NT2/D1 (cell line): ENCODE measurements around the gene ZNF787.

Experiments used
- DNase-seq: peaks from one replicate; pipeline ENCODE4 v3.0.0-alpha.2; 2011; ENCODE audit warnings: low read depth, low spot score
- H3K27me3 ChIP-seq: 2 replicates; pipeline ENCODE4 v1.6.0; 2011; ENCODE audit warnings: mild to moderate bottlenecking; ENCODE audit not compliant: insufficient read length, insufficient read depth
- H3K36me3 ChIP-seq: 2 replicates; pipeline ENCODE4 v1.6.1; 2011; ENCODE audit warnings: mild to moderate bottlenecking, low read length, mixed read lengths; ENCODE audit not compliant: insufficient read depth, insufficient read length
- H3K4me1 ChIP-seq: 2 replicates; pipeline ENCODE4 v1.5.1; 2011; ENCODE audit not compliant: insufficient read depth, insufficient read length
- H3K4me3 ChIP-seq: 2 replicates; pipeline ENCODE4 v1.5.1; 2011; ENCODE audit warnings: low read depth; ENCODE audit not compliant: insufficient read length
- H3K9ac ChIP-seq: 2 replicates; pipeline ENCODE4 v1.6.0; 2011; ENCODE audit warnings: low read depth; ENCODE audit not compliant: insufficient read length
- H3K9me3 ChIP-seq: 2 replicates; pipeline ENCODE4 v1.5.1; 2011; ENCODE audit warnings: mild to moderate bottlenecking, low read length; ENCODE audit not compliant: insufficient read depth
- SUZ12 ChIP-seq: IDR thresholded peaks from 2 replicates; pipeline ENCODE4 v1.6.1; 2011; ENCODE audit not compliant: insufficient read length, insufficient read depth; ENCODE audit errors: extremely low read depth
- YY1 ChIP-seq: IDR thresholded peaks from 2 replicates; pipeline ENCODE4 v1.6.1; 2011; ENCODE audit not compliant: insufficient read length, insufficient read depth
- ZNF274 ChIP-seq: IDR thresholded peaks from 2 replicates; pipeline ENCODE4 v1.6.1; 2011; ENCODE audit warnings: mild to moderate bottlenecking, low read depth, low read length

Gene ZNF787

DNA sequence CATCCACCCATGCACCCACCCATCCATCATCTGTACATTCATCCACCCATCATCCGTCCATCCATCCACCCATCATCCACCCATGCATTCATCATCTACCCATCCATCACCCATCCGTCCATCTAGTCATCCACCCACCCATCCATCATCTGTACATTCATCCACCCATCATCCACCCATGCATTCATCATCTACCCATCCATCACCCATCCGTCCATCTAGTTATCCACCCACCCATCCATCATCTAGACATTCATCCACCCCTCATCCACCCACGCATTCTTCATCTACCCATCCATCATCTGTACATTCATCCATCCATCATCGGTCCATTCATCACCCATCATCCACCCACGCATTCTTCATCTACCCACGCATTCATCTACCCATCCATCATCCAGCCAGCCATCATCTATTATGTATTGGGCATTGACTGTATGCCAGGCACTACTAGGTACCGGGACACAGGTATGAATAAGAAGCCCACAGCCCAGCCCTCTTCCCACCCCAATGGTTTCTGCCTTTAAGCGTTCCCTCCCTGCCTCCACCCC is 38.0 kb upstream of the ZNF787 start:
- Histone ChIP-seq H3K9me3 (no peaks in the 10 kb centered on the region), H3K4me3 (no peak overlapping the region), H3K27me3 (no peaks in the 10 kb centered on the region), H3K36me3 (peaks cover 68% of the 10 kb centered on the region), H3K9ac (no peak overlapping the region), H3K4me1 (peaks cover 3% of the 10 kb centered on the region)
- no peak for DNase-seq
- TF ChIP-seq YY1 (no peak), ZNF274 (no peak), SUZ12 (no peak)

DNA sequence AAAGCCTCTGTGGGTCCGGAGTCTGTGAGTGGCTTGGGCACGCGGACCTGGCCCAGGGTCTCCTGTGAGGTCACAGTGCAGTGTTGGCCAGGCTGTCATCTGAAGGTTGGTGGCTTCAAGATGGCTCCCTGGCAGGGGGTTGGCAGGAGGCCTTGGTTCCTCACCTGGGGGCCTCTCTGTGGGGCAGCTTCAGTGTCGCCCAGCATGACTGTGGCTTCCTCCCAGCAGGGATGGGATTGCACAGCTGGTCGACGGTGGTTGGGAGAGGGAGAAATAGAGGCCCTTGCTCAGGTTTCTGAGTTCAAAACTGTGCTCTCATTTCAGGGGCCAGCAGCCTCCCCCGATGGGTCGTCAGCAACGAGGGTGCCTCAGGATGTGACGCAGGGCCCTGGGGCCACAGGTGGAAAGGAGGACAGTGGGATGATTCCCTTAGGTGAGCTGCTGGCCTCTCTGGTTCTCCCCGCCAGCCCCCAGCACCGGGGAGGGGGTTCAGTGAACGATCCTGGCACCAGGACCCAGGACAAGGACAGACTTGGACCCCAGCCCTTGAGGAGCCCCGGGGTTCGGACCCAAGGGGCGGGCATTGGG is 37.2 kb upstream of the ZNF787 start:
- H3K36me3 ChIP-seq, result peaks cover 68% of the 10 kb centered on the region
- TF ChIP-seq ZNF274, result no peak
- TF ChIP-seq SUZ12, result no peak
- no peak for TF ChIP-seq YY1
- H3K4me3 ChIP-seq, result no peak overlapping the region
- no peak for DNase-seq
- H3K9me3 ChIP-seq, result no peaks in the 10 kb centered on the region
- peaks cover 3% of the 10 kb centered on the region for H3K4me1 ChIP-seq
- H3K9ac ChIP-seq, result no peak overlapping the region
- no peaks in the 10 kb centered on the region for H3K27me3 ChIP-seq

DNA sequence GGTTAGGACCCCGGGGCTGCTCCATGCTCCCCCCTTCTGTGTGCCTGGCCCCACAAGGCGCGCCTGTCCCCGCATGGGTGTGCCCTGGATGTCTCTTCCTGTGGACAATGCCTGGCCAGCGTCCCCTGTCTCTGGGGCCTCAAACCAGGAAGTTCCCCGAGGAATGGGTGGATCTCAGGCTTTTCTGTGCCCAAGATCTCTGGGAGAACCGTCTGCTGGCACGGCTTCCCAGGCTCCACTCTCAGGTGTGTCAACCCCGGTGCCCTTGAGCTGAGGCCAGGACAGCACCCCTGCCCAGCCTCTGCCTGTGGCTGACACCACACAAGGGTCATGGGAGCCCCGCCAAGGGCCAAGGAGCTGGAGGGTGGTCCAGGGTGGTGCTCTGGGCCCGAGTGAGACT is 35.7 kb upstream of the ZNF787 start:
- H3K4me1 ChIP-seq, result peaks cover 3% of the 10 kb centered on the region
- TF ChIP-seq SUZ12, result no peak
- no peak for TF ChIP-seq ZNF274
- no peak for DNase-seq
- H3K27me3 ChIP-seq, result no peaks in the 10 kb centered on the region
- peaks cover 58% of the 10 kb centered on the region for H3K36me3 ChIP-seq
- no peak overlapping the region for H3K9ac ChIP-seq
- H3K4me3 ChIP-seq, result no peak overlapping the region
- H3K9me3 ChIP-seq, result no peaks in the 10 kb centered on the region

DNA sequence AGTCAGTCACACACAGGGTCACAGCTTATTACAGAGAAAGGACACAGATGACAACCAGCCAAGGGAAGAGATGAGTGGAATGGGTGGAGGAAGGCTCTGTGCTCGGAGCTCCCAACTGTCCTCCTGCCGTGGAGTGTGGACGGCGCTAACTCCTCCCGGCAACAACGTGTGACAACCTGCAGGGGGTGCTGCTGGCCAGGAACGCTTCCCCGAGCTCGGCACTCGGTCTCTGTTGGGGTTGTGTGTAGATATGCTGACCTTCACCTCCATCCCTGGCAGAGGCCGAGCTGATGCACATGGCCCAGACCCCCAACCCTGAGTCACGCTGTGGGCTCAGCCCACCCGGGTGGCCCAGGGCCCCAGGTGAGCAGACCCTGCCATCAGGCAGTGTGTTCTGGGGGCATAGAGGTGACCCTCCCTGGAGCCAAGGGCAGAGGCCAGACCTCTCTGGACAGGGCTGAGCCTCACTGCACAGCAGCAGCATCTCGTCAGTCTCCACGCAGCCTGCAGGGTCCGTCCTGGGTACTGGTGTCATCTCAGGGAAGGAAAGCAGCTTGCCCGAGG is 34.1 kb upstream of the ZNF787 start:
- TF ChIP-seq ZNF274 (no peak), YY1 (no peak), SUZ12 (no peak)
- Histone ChIP-seq H3K27me3 (no peaks in the 10 kb centered on the region), H3K4me3 (no peak overlapping the region), H3K9me3 (no peaks in the 10 kb centered on the region), H3K9ac (peak overlapping the region; percentile 25), H3K4me1 (peaks cover 3% of the 10 kb centered on the region), H3K36me3 (peaks cover 45% of the 10 kb centered on the region)
- no peak for DNase-seq

DNA sequence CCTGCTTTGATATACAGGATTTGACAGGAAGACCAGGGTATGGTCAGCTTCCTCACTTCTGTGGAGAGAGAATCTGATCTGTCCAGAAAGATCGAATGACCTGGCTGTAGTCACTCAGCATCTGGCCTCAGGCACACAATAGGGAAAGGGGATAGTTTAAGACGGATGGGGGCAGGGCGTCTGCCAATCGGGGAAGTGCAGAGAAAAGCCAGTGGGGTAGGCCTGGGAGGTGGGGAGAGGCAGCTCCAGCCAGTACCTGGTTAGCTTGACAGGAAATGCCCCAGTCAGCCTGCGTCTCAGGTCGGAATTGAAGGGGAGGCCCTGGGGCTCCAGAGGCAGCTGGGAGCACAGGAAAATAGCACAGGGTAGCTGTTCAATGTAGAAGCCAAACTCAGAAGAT is 32.4 kb upstream of the ZNF787 start:
- TF ChIP-seq SUZ12 (no peak), ZNF274 (no peak), YY1 (no peak)
- Histone ChIP-seq H3K27me3 (no peaks in the 10 kb centered on the region), H3K9ac (no peak overlapping the region), H3K9me3 (no peaks in the 10 kb centered on the region), H3K4me1 (peaks cover 3% of the 10 kb centered on the region), H3K36me3 (peaks cover 39% of the 10 kb centered on the region), H3K4me3 (no peak overlapping the region)
- DNase-seq, result no peak

DNA sequence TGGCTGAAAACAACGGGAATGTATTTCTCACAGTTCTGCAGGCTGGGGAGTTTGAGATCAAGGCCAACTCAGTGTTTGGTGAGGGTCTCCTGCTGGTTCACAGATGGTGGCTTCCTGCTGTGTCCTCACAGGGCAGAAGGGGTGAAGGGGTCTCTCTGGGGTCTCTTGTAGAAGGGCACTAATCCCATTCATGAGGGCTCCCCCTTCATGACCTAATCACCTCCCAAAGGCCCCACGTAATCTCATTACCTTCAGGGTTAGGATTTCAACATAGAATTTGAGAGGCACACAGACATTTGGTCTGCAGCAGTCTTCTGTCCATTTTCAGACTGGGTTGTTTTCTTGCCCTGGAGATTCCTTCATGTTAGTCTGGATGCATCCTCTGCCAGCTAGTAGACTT is 31.5 kb upstream of the ZNF787 start:
- TF ChIP-seq YY1 (no peak), SUZ12 (no peak), ZNF274 (no peak)
- H3K9me3 ChIP-seq, result no peaks in the 10 kb centered on the region
- no peak overlapping the region for H3K9ac ChIP-seq
- H3K4me1 ChIP-seq, result peaks cover 3% of the 10 kb centered on the region
- peaks cover 43% of the 10 kb centered on the region for H3K36me3 ChIP-seq
- H3K27me3 ChIP-seq, result no peaks in the 10 kb centered on the region
- DNase-seq, result no peak
- H3K4me3 ChIP-seq, result no peak overlapping the region

DNA sequence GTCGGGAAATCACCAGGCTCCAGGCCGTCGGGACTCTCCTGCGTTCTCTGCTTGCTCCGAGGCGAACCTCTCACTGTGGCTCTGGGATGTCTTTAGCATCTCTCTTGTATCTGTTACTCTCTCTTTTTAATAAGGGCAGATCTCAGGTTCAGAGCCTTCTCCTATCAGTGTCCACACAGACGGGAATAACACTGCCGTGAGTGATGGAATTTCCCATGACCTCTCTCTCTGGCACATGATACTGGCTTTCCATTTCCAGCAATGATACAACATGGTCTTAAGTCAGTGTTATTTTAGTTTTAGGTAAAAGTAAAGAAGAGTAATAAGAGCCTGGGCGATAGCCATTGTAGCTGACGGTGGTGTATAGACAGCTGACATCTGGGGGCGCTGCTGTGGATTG is 29.3 kb upstream of the ZNF787 start:
- peaks cover 48% of the 10 kb centered on the region for H3K36me3 ChIP-seq

More for the DNA sequence above, 29.3 kb upstream of the ZNF787 start:
- no peak for TF ChIP-seq SUZ12
- TF ChIP-seq YY1, result no peak
- TF ChIP-seq ZNF274, result no peak
- Histone ChIP-seq H3K27me3 (no peaks in the 10 kb centered on the region), H3K9me3 (no peaks in the 10 kb centered on the region), H3K9ac (no peak overlapping the region), H3K4me3 (no peak overlapping the region), H3K4me1 (peaks cover 3% of the 10 kb centered on the region)
- no peak for DNase-seq
